ENCODE measurements around the gene CSNK1G1. TPM values are rescaled to one million over a fixed set of nuclear protein-coding genes. Genes with fewer than 3 reads are reported as not detected.
"Not testable (repeated sequence)": the region's sequence is repeated elsewhere in the genome, so short reads cannot be mapped to it uniquely, and the experiment has no call there.

Gene CSNK1G1
- polyA plus RNA-seq, 1 experiment, result 8.0 TPM

GRCh38 chr15:64125978-64126377 lies 230.0 kb downstream of the CSNK1G1 start:
- TF ChIP-seq CTCF (IDR thresholded peaks at IDR 0.05; ENCODE audit: insufficient read depth, low read depth, low read length), result no peak
- POLR2A ChIA-PET, result no interaction called here

GRCh38 chr15:64122936-64123351 lies 233.0 kb downstream of the CSNK1G1 start:
- POLR2A ChIA-PET, result no interaction called here
- DNase-seq (ENCODE audit: low read depth), result no peak
- Histone ChIP-seq H3K27me3 (ENCODE audit: control insufficient read depth, insufficient read depth, low read length) (no peaks in the 10 kb centered on the region), H3K4me3 (ENCODE audit: low read depth, low read length) (no peak overlapping the region), H3K36me3 (ENCODE audit: control insufficient read depth, insufficient read depth, low read length) (peaks cover 18% of the 10 kb centered on the region)
- CTCF ChIA-PET, result interaction anchor here (0.9 to 1.6 kb wide), 3 partner anchors 13 to 30 kb away, joined by 3 to 5 read pairs (median 4); no protein-coding TSS in a partner anchor
- TF ChIP-seq CTCF (IDR thresholded peaks at IDR 0.05; ENCODE audit: insufficient read depth, low read depth, low read length), result no peak

More at GRCh38 chr15:64125978-64126377, 230.0 kb downstream of the CSNK1G1 start:
- CTCF ChIA-PET, result interaction anchor here (0.6 to 1.3 kb wide), 2 partner anchors 8 to 12 kb away, joined by 3 to 4 read pairs; no protein-coding TSS in a partner anchor
- H3K4me3 ChIP-seq (ENCODE audit: low read depth, low read length), result no peak overlapping the region
- DNase-seq (ENCODE audit: low read depth), result no peak
- H3K27me3 ChIP-seq (ENCODE audit: control insufficient read depth, insufficient read depth, low read length), result no peaks in the 10 kb centered on the region
- peaks cover 20% of the 10 kb centered on the region for H3K36me3 ChIP-seq (ENCODE audit: control insufficient read depth, insufficient read depth, low read length)

GRCh38 chr15:64122444-64122843 lies 233.5 kb downstream of the CSNK1G1 start:
- Histone ChIP-seq H3K4me3 (ENCODE audit: low read depth, low read length) (no peak overlapping the region), H3K27me3 (ENCODE audit: control insufficient read depth, insufficient read depth, low read length) (no peaks in the 10 kb centered on the region), H3K36me3 (ENCODE audit: control insufficient read depth, insufficient read depth, low read length) (peaks cover 18% of the 10 kb centered on the region)
- no peak for DNase-seq (ENCODE audit: low read depth)
- ChIA-PET POLR2A (no interaction called here), CTCF (interaction anchor here (0.9 to 1.6 kb wide), 2 partner anchors 16 to 30 kb away, joined by 4 to 5 read pairs; no protein-coding TSS in a partner anchor)
- TF ChIP-seq CTCF (IDR thresholded peaks at IDR 0.05; ENCODE audit: insufficient read depth, low read depth, low read length), result no peak

- POLR2A ChIA-PET, result no interaction called here
- Histone ChIP-seq H3K4me3 (ENCODE audit: low read depth, low read length) (no peak overlapping the region), H3K27me3 (ENCODE audit: control insufficient read depth, insufficient read depth, low read length) (no peaks in the 10 kb centered on the region), H3K36me3 (ENCODE audit: control insufficient read depth, insufficient read depth, low read length) (peaks cover 16% of the 10 kb centered on the region)
- TF ChIP-seq CTCF (IDR thresholded peaks at IDR 0.05; ENCODE audit: insufficient read depth, low read depth, low read length), result no peak
- no peak for DNase-seq (ENCODE audit: low read depth)
- CTCF ChIA-PET, result no interaction called here
These were observed 234.4 kb downstream of the CSNK1G1 start for GRCh38 chr15:64121614-64122013.

GRCh38 chr15:64120322-64120721 lies 235.7 kb downstream of the CSNK1G1 start:
- H3K27me3 ChIP-seq (ENCODE audit: control insufficient read depth, insufficient read depth, low read length); DNase-seq (ENCODE audit: low read depth); H3K4me3 ChIP-seq (ENCODE audit: low read depth, low read length); POLR2A ChIA-PET: not testable (repeated sequence)
- CTCF ChIA-PET, result interaction anchor here (1.0 kb wide), 1 partner anchor 13 kb away, joined by 3 read pairs; no protein-coding TSS in a partner anchor
- H3K36me3 ChIP-seq (ENCODE audit: control insufficient read depth, insufficient read depth, low read length), result peaks cover 15% of the 10 kb centered on the region
